GM19468 (cell line): Measurements from ENCODE around the gene ECT2.
A peak's percentile ranks its signal among the peaks of the same experiment; 100 is the strongest.
"Not testable (repeated sequence)": the region's sequence is repeated elsewhere in the genome, so short reads cannot be mapped to it uniquely, and the experiment has no call there.

Source experiments
- ATAC-seq: cut with Tn5 transposase; IDR thresholded peaks from one replicate; pipeline ENCODE4 v1.9.1; 2021; ENCODE audit warnings: mild to moderate bottlenecking, moderate library complexity, moderate number of reproducible peaks; ENCODE audit not compliant: unreplicated experiment; ENCODE audit errors: extremely low read depth

The ECT2 gene

GRCh38 chr3:172804323-172804722, 53.8 kb downstream of the ECT2 start:
- no peak for ATAC-seq

GRCh38 chr3:172808969-172809546, 58.5 kb downstream of the ECT2 start:
- peak; percentile 42 for ATAC-seq

- no peak for ATAC-seq
These were observed 60.6 kb downstream of the ECT2 start for GRCh38 chr3:172811099-172811498.

- ATAC-seq = no peak
These were observed 62.9 kb downstream of the ECT2 start for GRCh38 chr3:172813462-172813861.

- no peak for ATAC-seq
These were observed 64.2 kb downstream of the ECT2 start for GRCh38 chr3:172814738-172815137.

GRCh38 chr3:172815857-172816256, 65.3 kb downstream of the ECT2 start:
- ATAC-seq = no peak

- ATAC-seq = no peak
These were observed 65.8 kb downstream of the ECT2 start for GRCh38 chr3:172816281-172816680.

- ATAC-seq = no peak
These were observed 66.4 kb downstream of the ECT2 start for GRCh38 chr3:172816968-172817367.

- no peak for ATAC-seq
These were observed 70.0 kb downstream of the ECT2 start for GRCh38 chr3:172820492-172820891.

- no peak for ATAC-seq
These were observed 73.7 kb downstream of the ECT2 start for GRCh38 chr3:172824229-172824628.

- not testable (repeated sequence) for ATAC-seq
These were observed 76.7 kb downstream of the ECT2 start for GRCh38 chr3:172827231-172827630.

- ATAC-seq = no peak
These were observed 82.5 kb downstream of the ECT2 start for GRCh38 chr3:172832983-172833382.

GRCh38 chr3:172836390-172836997, 86.0 kb downstream of the ECT2 start:
- ATAC-seq = no peak

GRCh38 chr3:172839679-172840078, 89.2 kb downstream of the ECT2 start:
- no peak for ATAC-seq

GRCh38 chr3:172840463-172840862, 89.9 kb downstream of the ECT2 start:
- no peak for ATAC-seq

GRCh38 chr3:172840913-172841312, 90.4 kb downstream of the ECT2 start:
- ATAC-seq = no peak

GRCh38 chr3:172844428-172844827, 93.9 kb downstream of the ECT2 start:
- no peak for ATAC-seq

- ATAC-seq = no peak
These were observed 95.6 kb downstream of the ECT2 start for GRCh38 chr3:172846103-172846561.

GRCh38 chr3:172846706-172847105, 96.2 kb downstream of the ECT2 start:
- ATAC-seq = no peak

GRCh38 chr3:172847292-172847691, 96.8 kb downstream of the ECT2 start:
- no peak for ATAC-seq

GRCh38 chr3:172848910-172849309, 98.4 kb downstream of the ECT2 start:
- ATAC-seq = no peak

- no peak for ATAC-seq
These were observed 102.5 kb downstream of the ECT2 start for GRCh38 chr3:172853005-172853404.
